Hepatocyte (in vitro differentiated cells): ENCODE results near the gene NCF4.

Experiments used
- CTCF ChIP-seq: fragments of 200-600 bp; sonication (generic); IDR thresholded peaks from 2 replicates; pipeline ENCODE4 v1.5.1; 2016; ENCODE audit warnings: antibody characterized with exemption, mild to moderate bottlenecking; ENCODE audit not compliant: poor library complexity
- EZH2 ChIP-seq: fragments of 200-600 bp; sonication (generic); IDR thresholded peaks from 2 replicates; pipeline ENCODE4 v1.6.1; 2016; ENCODE audit warnings: antibody characterized with exemption, mild to moderate bottlenecking, borderline replicate concordance
- EZH2phosphoT487 ChIP-seq: fragments of 200-600 bp; sonication (generic); IDR thresholded peaks from one replicate; pipeline ENCODE4 v1.6.1; 2018; ENCODE audit warnings: antibody characterized with exemption, mild to moderate bottlenecking, low read depth, moderate library complexity; ENCODE audit not compliant: unreplicated experiment, severe bottlenecking

- no peak for TF ChIP-seq CTCF
- TF ChIP-seq EZH2 = no peak
- no peak for TF ChIP-seq EZH2phosphoT487
Measured at GRCh38 chr22:36860821-36861659, at the start of gene NCF4.
